ENCODE data around the gene SFXN4. TPM values are rescaled to one million over a fixed set of nuclear protein-coding genes. Genes with fewer than 3 reads are reported as not detected.

Gene SFXN4
- total and polyA plus RNA-seq, 9 of the 15 experiments (the other 6 are each of a cell fraction or from before 2014, with no cell fraction given) = 40.1 to 97.8 (median 54.5) TPM

- in situ Hi-C loops (cut with MboI) = no loop called here
- no peaks in the 10 kb centered on the region for H3K79me2 ChIP-seq (ENCODE audit: control insufficient read depth, insufficient read depth, low read length)
- H3K9me1 ChIP-seq (ENCODE audit: control insufficient read depth, insufficient read depth, low read length) = no peaks in the 10 kb centered on the region
- POLR2A ChIA-PET = interaction anchor here (0.6 to 1.3 kb wide), 6 partner anchors 10 to 210 kb away, joined by 3 to 4 read pairs (median 3); partner anchors contain the start of gene PRDX3
- H3K27ac ChIP-seq (ENCODE audit: extremely low read depth, low read depth, low read length) = peak overlapping the region; percentile 65
- peaks cover 0 to 20% of the 10 kb centered on the region in 2 experiments; a peak in 4 of 5 replicates for H3K4me1 ChIP-seq (replicated peaks in 1 of 2; ENCODE audit: control insufficient read depth in 2 of 2, insufficient read depth in 2 of 2, low read length in 2 of 2)
- CTCF ChIA-PET (ENCODE audit: low intra/inter-chr PET ratio) = no interaction called here
- DNase-seq (ENCODE audit: extremely low read depth in 1 of 4, low spot score in 3 of 4) = peak in 2 of 4 experiments; percentile 35 to 60
- H2AFZ ChIP-seq (ENCODE audit: low read depth, low read length) = peak overlapping the region; percentile 87
- intact Hi-C loops (cut with micrococcal nuclease) = no loop called here
- H3K9me3 ChIP-seq (replicated peaks; ENCODE audit: control insufficient read depth, insufficient read depth, low read depth, low read length) = no peaks in the 10 kb centered on the region
- no peaks in the 10 kb centered on the region for H4K20me1 ChIP-seq (replicated peaks; ENCODE audit: control insufficient read depth, insufficient read depth, low read length)
- peak overlapping the region; percentile 25; the same call in 1 of the 2 replicates for H3K4me2 ChIP-seq (ENCODE audit: insufficient read depth, low read length)
- peak; percentile 83 for FAIRE-seq
- WGBS (ENCODE audit: insufficient coverage, low coverage, missing lambda C conversion rate) = 3% methylated on average over 3 of the region's 3 CpGs
- TF ChIP-seq CREM (IDR thresholded peaks at IDR 0.05; ENCODE audit: low read depth) = 0 out of 2 replicates have a peak, but pooled peaks have one; percentile 35
- TF ChIP-seq L3MBTL2 (IDR thresholded peaks at IDR 0.05) = peak; percentile 49
- TF ChIP-seq ZNF592 (IDR thresholded peaks at IDR 0.05) = peak; percentile 69
- 0 out of 2 replicates have a peak, but pooled peaks have one; percentile 24 for TF ChIP-seq TEAD4 (IDR thresholded peaks at IDR 0.05; ENCODE audit: low read length)
- TF ChIP-seq TEAD4 (CRISPR knock-in tag; IDR thresholded peaks at IDR 0.05; ENCODE audit: borderline replicate concordance) = no peak
- TF ChIP-seq GABPB1 (CRISPR knock-in tag; IDR thresholded peaks at IDR 0.05) = no peak
- TF ChIP-seq ZNF217 (CRISPR knock-in tag; IDR thresholded peaks at IDR 0.05) = no peak
- TF ChIP-seq TCF3 (CRISPR knock-in tag; IDR thresholded peaks at IDR 0.05) = 0 out of 2 replicates have a peak, but pooled peaks have one; percentile 25
- TF ChIP-seq ZNF239 (CRISPR knock-in tag; IDR thresholded peaks at IDR 0.05) = peak; percentile 50; the same call in 1 of the 2 replicates
- 0 out of 2 replicates have a peak, but pooled peaks have one; percentile 15 for TF ChIP-seq DPF2 (IDR thresholded peaks at IDR 0.05)
- H3K27me3 ChIP-seq (ENCODE audit: control insufficient read depth in 2 of 2, insufficient read depth in 2 of 2, low read length in 2 of 2) = no peaks in the 10 kb centered on the region
- no peak overlapping the region for H3K4me3 ChIP-seq
- H3K9ac ChIP-seq (ENCODE audit: insufficient read depth in 1 of 2, low read depth in 2 of 2, low read length in 2 of 2) = 0 out of 4 replicates have a peak overlapping the region, but pooled peaks of 1 of the 2 experiments have one; percentile 30
- no peaks in the 10 kb centered on the region for H3K36me3 ChIP-seq (ENCODE audit: control insufficient read depth, insufficient read depth, low read length)
- ATAC-seq = peak; percentile 56
- no TSS peak for BruUV-seq (replicated peaks)
Observed at GRCh38 chr10:119189811-119190282, 24.3 kb upstream of the SFXN4 start.
